PC-3 (cell line): ENCODE data around the gene ST3GAL2.

Experiments used
- CTCF ChIP-seq: fragments of 300-600 bp; sonication (generic); conservative IDR thresholded peaks from 2 replicates; pipeline ENCODE4 v1.5.1; 2017; ENCODE audit warnings: antibody characterized with exemption, low read depth, mild to moderate bottlenecking, low read length
- EZH2 ChIP-seq: fragments of 300-600 bp; sonication (generic); IDR thresholded peaks from one replicate; pipeline ENCODE4 v1.6.1; 2017; ENCODE audit warnings: antibody characterized with exemption, mild to moderate bottlenecking, low read length; ENCODE audit not compliant: unreplicated experiment
- EZH2phosphoT487 ChIP-seq: fragments of 300-600 bp; sonication (generic); IDR thresholded peaks from 2 replicates; pipeline ENCODE4 v1.6.1; 2018; ENCODE audit warnings: mild to moderate bottlenecking, antibody characterized with exemption, low read length, borderline replicate concordance

GRCh38 chr16:70381604-70382342 lies 57.1 kb downstream of the ST3GAL2 start:
- no peak for TF ChIP-seq CTCF
- no peak for TF ChIP-seq EZH2
- TF ChIP-seq EZH2phosphoT487, result no peak
